ENCODE measurements around the gene SGMS1. TPM values are rescaled to one million over a fixed set of nuclear protein-coding genes. Genes with fewer than 3 reads are reported as not detected.

SGMS1 gene
- total and polyA plus RNA-seq, 5 donors, result 12.0 to 26.0 (median 24.5) TPM

- no peaks in the 10 kb centered on the region for H3K9me3 ChIP-seq (ENCODE audit: control insufficient read depth, low read length)
- ATAC-seq (peak; percentile 2 to 6), DNase-seq (peak; percentile 60 to 86 (median 79))
- peaks cover 1% of the 10 kb centered on the region for H3K4me1 ChIP-seq (ENCODE audit: control insufficient read depth, insufficient read depth, low read length)
- H3K4me3 ChIP-seq (ENCODE audit: low read length), result peak overlapping the region; percentile 95
- H3K27ac ChIP-seq (ENCODE audit: low read length), result peak overlapping the region; percentile 98
- H3K27me3 ChIP-seq (ENCODE audit: control insufficient read depth, insufficient read depth), result no peaks in the 10 kb centered on the region
- under 1% methylated on average over 88 of the region's 88 CpGs for WGBS
- intact Hi-C loops (cut with DNase I), result loop anchor here (5.0 to 10.0 kb wide), 6 partner anchors 66 to 298 kb away; no protein-coding TSS in a partner anchor
Observed at GRCh38 chr10:50622706-50623662, 772 bp downstream of the SGMS1 start.

- Histone ChIP-seq H3K4me3 (ENCODE audit: low read length) (peak overlapping the region; percentile 95), H3K9me3 (ENCODE audit: control insufficient read depth, low read length) (no peaks in the 10 kb centered on the region), H3K27ac (ENCODE audit: low read length) (peak overlapping the region; percentile 98), H3K4me1 (ENCODE audit: control insufficient read depth, insufficient read depth, low read length) (peaks cover 1% of the 10 kb centered on the region), H3K27me3 (ENCODE audit: control insufficient read depth, insufficient read depth) (no peaks in the 10 kb centered on the region)
- WGBS, result 2% methylated on average over 21 of the region's 21 CpGs
- DNase-seq, result peak; percentile 98 to 99 (median 98)
- peak; percentile 70 to 77 for ATAC-seq
- intact Hi-C loops (cut with DNase I), result loop anchor here (5.0 to 10.0 kb wide), 6 partner anchors 65 to 297 kb away; no protein-coding TSS in a partner anchor
Observed at GRCh38 chr10:50621968-50622705, 1.6 kb downstream of the SGMS1 start.

- 81% methylated on average over 7 of the region's 7 CpGs for WGBS
- no peak for DNase-seq
- Histone ChIP-seq H3K27me3 (ENCODE audit: control insufficient read depth, insufficient read depth) (no peaks in the 10 kb centered on the region), H3K27ac (ENCODE audit: low read length) (no peak overlapping the region), H3K9me3 (ENCODE audit: control insufficient read depth, low read length) (no peaks in the 10 kb centered on the region), H3K4me1 (ENCODE audit: control insufficient read depth, insufficient read depth, low read length) (peaks cover 1% of the 10 kb centered on the region), H3K4me3 (ENCODE audit: low read length) (no peak overlapping the region)
- no peak for ATAC-seq
- intact Hi-C loops (cut with DNase I), result loop anchor here (5.0 to 10.0 kb wide), 6 partner anchors 64 to 296 kb away; no protein-coding TSS in a partner anchor
Observed at GRCh38 chr10:50620899-50621298, 2.9 kb downstream of the SGMS1 start.

DNA sequence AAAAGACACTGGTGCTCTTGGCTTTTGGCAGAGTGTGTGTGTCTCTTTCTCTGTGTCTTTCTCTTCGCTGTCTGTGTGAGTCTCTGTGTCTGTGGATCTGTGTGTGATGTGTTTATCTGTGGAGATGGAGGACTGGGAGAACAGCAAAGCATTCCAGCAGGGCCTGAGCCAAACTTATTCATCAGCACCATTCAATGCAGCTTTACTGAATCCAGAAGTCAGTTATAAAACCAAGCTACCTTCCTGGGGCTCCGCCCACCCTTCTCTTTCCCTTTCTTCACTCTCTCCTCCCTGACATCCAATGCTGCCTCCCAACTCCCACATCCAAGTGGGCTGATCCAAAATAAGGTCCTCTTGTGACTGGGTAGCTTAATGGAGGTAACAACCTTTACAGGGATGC lies 3.9 kb downstream of the SGMS1 start:
- H3K9me3 ChIP-seq (ENCODE audit: control insufficient read depth, low read length), result no peaks in the 10 kb centered on the region
- no peak overlapping the region for H3K4me3 ChIP-seq (ENCODE audit: low read length)
- DNase-seq (no peak), ATAC-seq (no peak)
- no peak overlapping the region for H3K27ac ChIP-seq (ENCODE audit: low read length)
- intact Hi-C loops (cut with DNase I), result loop anchor here (5.0 to 10.0 kb wide), 7 partner anchors 63 to 295 kb away; no protein-coding TSS in a partner anchor
- no peaks in the 10 kb centered on the region for H3K27me3 ChIP-seq (ENCODE audit: control insufficient read depth, insufficient read depth)
- H3K4me1 ChIP-seq (ENCODE audit: control insufficient read depth, insufficient read depth, low read length), result peaks cover 1% of the 10 kb centered on the region
- WGBS, result 81% methylated on average over 2 of the region's 2 CpGs

DNA sequence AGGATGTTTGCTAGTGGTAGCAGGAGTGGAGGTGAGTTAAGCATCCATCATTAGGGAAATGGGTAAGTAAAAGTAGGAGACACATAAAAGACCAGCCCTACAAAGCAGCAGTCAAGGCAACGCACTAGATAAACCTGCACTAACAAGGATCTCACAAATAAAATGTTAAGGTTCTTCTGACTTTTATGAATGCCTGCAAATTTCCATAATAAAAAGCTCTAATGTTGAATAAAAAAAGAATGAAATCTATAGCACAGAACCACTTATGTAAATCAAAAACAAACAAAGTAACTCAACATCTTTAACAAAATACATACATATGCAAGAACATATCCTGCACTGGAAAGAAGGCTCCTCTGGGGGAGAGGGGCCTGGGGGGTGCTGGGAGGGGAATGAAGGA lies 4.6 kb downstream of the SGMS1 start:
- H3K4me3 ChIP-seq (ENCODE audit: low read length), result no peak overlapping the region
- intact Hi-C loops (cut with DNase I), result loop anchor here in 1 of 4 donors (10.0 kb wide), 1 partner anchor 64 kb away; no protein-coding TSS in a partner anchor

GRCh38 chr10:50618624-50619023 lies 5.1 kb downstream of the SGMS1 start:
- no peaks in the 10 kb centered on the region for H3K27me3 ChIP-seq (ENCODE audit: control insufficient read depth, insufficient read depth)
- DNase-seq, result no peak

More for the DNA sequence above, 4.6 kb downstream of the SGMS1 start:
- ATAC-seq (no peak), DNase-seq (no peak)
- Histone ChIP-seq H3K27ac (ENCODE audit: low read length) (no peak overlapping the region), H3K27me3 (ENCODE audit: control insufficient read depth, insufficient read depth) (no peaks in the 10 kb centered on the region), H3K4me1 (ENCODE audit: control insufficient read depth, insufficient read depth, low read length) (peaks cover 4% of the 10 kb centered on the region), H3K9me3 (ENCODE audit: control insufficient read depth, low read length) (no peaks in the 10 kb centered on the region)
- 84% methylated on average over 1 of the region's 1 CpG for WGBS

DNA sequence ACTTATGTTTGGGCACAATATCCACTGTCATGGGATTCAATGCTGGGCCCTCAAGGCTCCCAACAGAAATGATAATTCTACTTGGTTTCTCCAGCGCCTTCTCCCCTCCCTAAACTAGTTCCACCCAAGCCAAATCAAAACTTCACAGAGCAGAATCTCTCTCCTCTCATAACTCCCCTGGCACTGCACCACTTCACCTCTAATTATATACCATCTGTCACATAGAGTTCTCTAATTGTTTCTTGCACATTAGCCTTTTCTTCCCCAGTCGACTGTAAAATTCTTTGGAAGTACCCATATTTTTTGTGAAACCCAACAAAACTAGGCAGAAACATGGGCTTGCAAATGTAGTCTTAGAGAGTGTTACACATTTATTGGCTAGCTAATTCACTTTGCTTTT lies 8.1 kb downstream of the SGMS1 start:
- intact Hi-C loops (cut with DNase I), result loop anchor here in 1 of 4 donors (10.0 kb wide), 1 partner anchor 61 kb away; no protein-coding TSS in a partner anchor
- H3K9me3 ChIP-seq (ENCODE audit: control insufficient read depth, low read length), result no peaks in the 10 kb centered on the region
- H3K4me3 ChIP-seq (ENCODE audit: low read length), result no peak overlapping the region
- WGBS, result 76% methylated on average over 2 of the region's 2 CpGs
- H3K4me1 ChIP-seq (ENCODE audit: control insufficient read depth, insufficient read depth, low read length), result peaks cover 14% of the 10 kb centered on the region
- DNase-seq, result no peak
- no peak overlapping the region for H3K27ac ChIP-seq (ENCODE audit: low read length)
- no peak for ATAC-seq
- no peaks in the 10 kb centered on the region for H3K27me3 ChIP-seq (ENCODE audit: control insufficient read depth, insufficient read depth)

More at GRCh38 chr10:50618624-50619023, 5.1 kb downstream of the SGMS1 start:
- Histone ChIP-seq H3K4me1 (ENCODE audit: control insufficient read depth, insufficient read depth, low read length) (peaks cover 6% of the 10 kb centered on the region), H3K27ac (ENCODE audit: low read length) (no peak overlapping the region), H3K9me3 (ENCODE audit: control insufficient read depth, low read length) (no peaks in the 10 kb centered on the region), H3K4me3 (ENCODE audit: low read length) (no peak overlapping the region)
- ATAC-seq, result no peak
- 91% methylated on average over 3 of the region's 3 CpGs for WGBS
- intact Hi-C loops (cut with DNase I), result loop anchor here in 1 of 4 donors (10.0 kb wide), 1 partner anchor 64 kb away; no protein-coding TSS in a partner anchor

DNA sequence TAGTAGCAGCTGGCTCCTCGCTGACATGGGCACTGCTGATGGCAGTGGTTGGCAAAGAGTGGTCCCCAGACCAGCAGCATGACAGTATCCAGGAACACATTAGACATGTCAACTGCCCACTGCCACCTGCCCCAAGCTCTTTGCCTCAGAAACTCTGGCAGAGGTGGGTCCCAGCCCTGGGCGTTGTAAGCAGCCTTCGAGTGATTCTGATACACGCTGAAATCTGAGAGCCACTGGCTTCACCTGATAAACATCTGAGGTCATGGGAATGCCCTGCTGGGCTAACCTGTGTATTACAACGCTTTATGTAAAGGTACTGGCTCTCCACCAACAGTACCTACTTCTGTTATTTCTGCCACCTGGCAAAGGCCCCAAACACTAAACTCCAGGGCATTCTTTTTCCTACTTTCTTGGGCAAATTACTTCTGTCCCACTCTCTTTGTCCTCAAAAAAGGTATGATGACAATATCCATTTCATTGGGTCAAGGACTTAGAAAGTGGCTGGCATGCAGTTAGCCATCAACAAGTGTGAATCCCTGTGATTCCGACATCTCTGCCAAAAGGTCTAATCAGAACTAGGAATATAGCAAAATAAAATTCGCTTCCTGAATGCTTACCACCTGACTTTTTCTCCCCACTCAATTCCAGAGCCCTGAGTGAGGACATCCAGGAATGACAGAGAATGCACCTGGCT lies 9.2 kb downstream of the SGMS1 start:
- Histone ChIP-seq H3K4me1 (ENCODE audit: control insufficient read depth, insufficient read depth, low read length) (peaks cover 17% of the 10 kb centered on the region), H3K4me3 (ENCODE audit: low read length) (no peak overlapping the region), H3K9me3 (ENCODE audit: control insufficient read depth, low read length) (no peaks in the 10 kb centered on the region), H3K27ac (ENCODE audit: low read length) (peak overlapping the region; percentile 30), H3K27me3 (ENCODE audit: control insufficient read depth, insufficient read depth) (no peaks in the 10 kb centered on the region)
- 66% methylated on average over 7 of the region's 7 CpGs for WGBS
- DNase-seq, result no peak
- intact Hi-C loops (cut with DNase I), result loop anchor here in 1 of 4 donors (10.0 kb wide), 1 partner anchor 60 kb away; no protein-coding TSS in a partner anchor
- no peak for ATAC-seq

GRCh38 chr10:50613726-50614443 lies 9.9 kb downstream of the SGMS1 start:
- peak overlapping the region; percentile 30 for H3K27ac ChIP-seq (ENCODE audit: low read length)
- no peaks in the 10 kb centered on the region for H3K9me3 ChIP-seq (ENCODE audit: control insufficient read depth, low read length)
- intact Hi-C loops (cut with DNase I), result loop anchor here in 1 of 4 donors (10.0 kb wide), 1 partner anchor 59 kb away; no protein-coding TSS in a partner anchor
- peaks cover 17% of the 10 kb centered on the region for H3K4me1 ChIP-seq (ENCODE audit: control insufficient read depth, insufficient read depth, low read length)
- no peak for ATAC-seq
- H3K27me3 ChIP-seq (ENCODE audit: control insufficient read depth, insufficient read depth), result no peaks in the 10 kb centered on the region
- H3K4me3 ChIP-seq (ENCODE audit: low read length), result no peak overlapping the region
- no peak for DNase-seq
- WGBS, result 74% methylated on average over 4 of the region's 4 CpGs

All from right cardiac atrium (tissue), 5 donors.